ENCODE measurements around the gene ANKUB1. TPM values are rescaled to one million over a fixed set of nuclear protein-coding genes. Genes with fewer than 3 reads are reported as not detected.

The ANKUB1 gene
- total RNA-seq, 2 experiments from 2014 or later: not detected

DNA sequence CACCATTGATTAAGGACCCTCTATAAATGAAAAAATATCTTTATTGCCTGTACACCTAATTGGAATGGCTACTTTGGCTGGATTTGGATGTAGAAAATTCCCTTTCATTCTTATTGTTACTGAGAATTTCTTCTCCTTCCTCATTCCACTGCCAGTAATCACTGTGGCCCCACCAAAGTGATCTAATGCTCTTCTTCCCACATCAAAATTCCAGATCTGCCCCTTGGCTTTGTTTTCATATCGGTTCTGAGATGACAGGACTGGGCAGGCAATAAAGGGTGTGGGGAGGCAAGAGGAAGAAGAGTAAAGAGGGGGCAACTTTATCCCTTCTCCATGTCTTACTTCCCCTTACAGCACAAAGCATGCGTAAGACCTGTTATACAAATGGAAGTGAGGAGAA lies 2.1 kb downstream of the ANKUB1 start:
- H3K9me3 Mint-ChIP-seq: no peaks in the 10 kb centered on the region
- peaks cover 52% of the 10 kb centered on the region for H3K27me3 Mint-ChIP-seq
- H3K27ac Mint-ChIP-seq: no peak overlapping the region

GRCh38 chr3:149784064-149784704 lies 8.2 kb downstream of the ANKUB1 start:
- ATAC-seq (ENCODE audit: poor library complexity) (no peak), DNase-seq (no peak)
- Histone ChIP-seq H3K4me3 (ENCODE audit: low read length) (no peak overlapping the region), H3K27ac (ENCODE audit: low read depth in 1 of 2, low read length in 2 of 2) (no peak overlapping the region), H3K4me1 (ENCODE audit: insufficient read depth, low read length) (no peaks in the 10 kb centered on the region), H3K36me3 (ENCODE audit: insufficient read depth, low read length) (no peaks in the 10 kb centered on the region), H3K27me3 (ENCODE audit: control insufficient read depth in 1 of 2, insufficient read depth in 2 of 2, low read length in 2 of 2) (peaks cover 0 to 6% of the 10 kb centered on the region in 2 experiments), H3K9me3 (ENCODE audit: control insufficient read depth in 1 of 2, insufficient read depth in 1 of 2, low read length in 2 of 2) (no peaks in the 10 kb centered on the region)
- ChIA-PET POLR2A (no interaction called here), CTCF (no interaction called here)
- peaks cover 25% of the 10 kb centered on the region for H3K27me3 Mint-ChIP-seq
- H3K4me1 Mint-ChIP-seq (ENCODE audit: low read depth): no peaks in the 10 kb centered on the region
- intact Hi-C loops (cut with DNase I, micrococcal nuclease): no loop called here
- H3K27ac Mint-ChIP-seq: no peak overlapping the region
- H3K4me3 Mint-ChIP-seq: no peak overlapping the region
- no peaks in the 10 kb centered on the region for H3K9me3 Mint-ChIP-seq
- TF ChIP-seq, protein P1, sequence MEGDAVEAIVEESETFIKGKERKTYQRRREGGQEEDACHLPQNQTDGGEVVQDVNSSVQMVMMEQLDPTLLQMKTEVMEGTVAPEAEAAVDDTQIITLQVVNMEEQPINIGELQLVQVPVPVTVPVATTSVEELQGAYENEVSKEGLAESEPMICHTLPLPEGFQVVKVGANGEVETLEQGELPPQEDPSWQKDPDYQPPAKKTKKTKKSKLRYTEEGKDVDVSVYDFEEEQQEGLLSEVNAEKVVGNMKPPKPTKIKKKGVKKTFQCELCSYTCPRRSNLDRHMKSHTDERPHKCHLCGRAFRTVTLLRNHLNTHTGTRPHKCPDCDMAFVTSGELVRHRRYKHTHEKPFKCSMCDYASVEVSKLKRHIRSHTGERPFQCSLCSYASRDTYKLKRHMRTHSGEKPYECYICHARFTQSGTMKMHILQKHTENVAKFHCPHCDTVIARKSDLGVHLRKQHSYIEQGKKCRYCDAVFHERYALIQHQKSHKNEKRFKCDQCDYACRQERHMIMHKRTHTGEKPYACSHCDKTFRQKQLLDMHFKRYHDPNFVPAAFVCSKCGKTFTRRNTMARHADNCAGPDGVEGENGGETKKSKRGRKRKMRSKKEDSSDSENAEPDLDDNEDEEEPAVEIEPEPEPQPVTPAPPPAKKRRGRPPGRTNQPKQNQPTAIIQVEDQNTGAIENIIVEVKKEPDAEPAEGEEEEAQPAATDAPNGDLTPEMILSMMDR (IDR thresholded peaks at IDR 0.05): no peak
- H3K36me3 Mint-ChIP-seq (ENCODE audit: low read depth): no peaks in the 10 kb centered on the region

More for the DNA sequence above, 2.1 kb downstream of the ANKUB1 start:
- Histone ChIP-seq H3K4me1 (ENCODE audit: insufficient read depth, low read length) (no peaks in the 10 kb centered on the region), H3K27me3 (ENCODE audit: control insufficient read depth in 1 of 2, insufficient read depth in 2 of 2, low read length in 2 of 2) (peaks cover 9 to 28% of the 10 kb centered on the region in 2 experiments), H3K36me3 (ENCODE audit: insufficient read depth, low read length) (no peaks in the 10 kb centered on the region), H3K9me3 (ENCODE audit: control insufficient read depth in 1 of 2, insufficient read depth in 1 of 2, low read length in 2 of 2) (no peaks in the 10 kb centered on the region), H3K4me3 (ENCODE audit: low read length) (no peak overlapping the region), H3K27ac (ENCODE audit: low read depth in 1 of 2, low read length in 2 of 2) (no peak overlapping the region)
- intact Hi-C loops (cut with DNase I, micrococcal nuclease): no loop called here
- TF ChIP-seq, protein P1 (IDR thresholded peaks at IDR 0.05): no peak
- DNase-seq: no peak
- no peak for ATAC-seq (ENCODE audit: poor library complexity)
- H3K4me1 Mint-ChIP-seq (ENCODE audit: low read depth): no peaks in the 10 kb centered on the region
- H3K4me3 Mint-ChIP-seq: no peak overlapping the region
- POLR2A ChIA-PET: no interaction called here
- H3K36me3 Mint-ChIP-seq (ENCODE audit: low read depth): no peaks in the 10 kb centered on the region
- CTCF ChIA-PET: no interaction called here

DNA sequence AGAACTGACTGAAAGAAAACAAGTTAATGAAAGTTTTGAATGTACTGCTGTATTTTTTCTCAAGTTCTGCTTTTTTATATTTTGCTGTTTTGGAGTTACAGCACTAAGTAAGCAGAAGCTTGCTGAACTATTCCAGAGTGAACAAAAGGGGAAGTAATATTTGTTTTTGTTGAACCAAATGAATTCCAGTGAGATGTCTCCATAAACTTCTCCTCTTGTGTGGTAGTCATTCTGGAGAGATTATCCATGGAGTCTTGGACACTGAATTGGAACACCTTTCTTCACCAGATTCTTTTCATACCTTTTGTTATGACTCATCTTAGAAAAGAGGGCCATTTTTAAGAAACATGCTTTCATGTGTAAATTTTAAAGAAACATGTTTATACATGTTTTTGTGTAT lies 8.8 kb downstream of the ANKUB1 start:
- H3K9me3 ChIP-seq (ENCODE audit: control insufficient read depth in 1 of 2, insufficient read depth in 1 of 2, low read length in 2 of 2): no peaks in the 10 kb centered on the region
- no peaks in the 10 kb centered on the region for H3K9me3 Mint-ChIP-seq
- H3K4me1 Mint-ChIP-seq (ENCODE audit: low read depth): no peaks in the 10 kb centered on the region
- H3K36me3 Mint-ChIP-seq (ENCODE audit: low read depth): no peaks in the 10 kb centered on the region
- POLR2A ChIA-PET: no interaction called here
- H3K4me1 ChIP-seq (ENCODE audit: insufficient read depth, low read length): no peaks in the 10 kb centered on the region
- H3K36me3 ChIP-seq (ENCODE audit: insufficient read depth, low read length): no peaks in the 10 kb centered on the region
- H3K4me3 ChIP-seq (ENCODE audit: low read length): no peak overlapping the region
- ATAC-seq (ENCODE audit: poor library complexity): no peak
- DNase-seq: peak in 2 of 14 experiments; percentile 6 to 7
- no peak overlapping the region for H3K4me3 Mint-ChIP-seq
- peaks cover 24% of the 10 kb centered on the region for H3K27me3 Mint-ChIP-seq
- CTCF ChIA-PET: no interaction called here
- TF ChIP-seq, protein P1 (IDR thresholded peaks at IDR 0.05): no peak
- intact Hi-C loops (cut with DNase I, micrococcal nuclease): no loop called here
- H3K27ac Mint-ChIP-seq: no peak overlapping the region
- H3K27ac ChIP-seq (ENCODE audit: low read depth in 1 of 2, low read length in 2 of 2): no peak overlapping the region
- peaks cover 0 to 3% of the 10 kb centered on the region in 2 experiments for H3K27me3 ChIP-seq (ENCODE audit: control insufficient read depth in 1 of 2, insufficient read depth in 2 of 2, low read length in 2 of 2)

All from CD4-positive, alpha-beta T cell (primary cell).